ENCODE measurements around the gene DONSON. TPM values are rescaled to one million over a fixed set of nuclear protein-coding genes. Genes with fewer than 3 reads are reported as not detected.

DONSON gene
- total and polyA plus RNA-seq, 2 of the 8 experiments (the other 6 are each of a cell fraction or from before 2014, with no cell fraction given) = 21.9 to 32.5 TPM

DNA sequence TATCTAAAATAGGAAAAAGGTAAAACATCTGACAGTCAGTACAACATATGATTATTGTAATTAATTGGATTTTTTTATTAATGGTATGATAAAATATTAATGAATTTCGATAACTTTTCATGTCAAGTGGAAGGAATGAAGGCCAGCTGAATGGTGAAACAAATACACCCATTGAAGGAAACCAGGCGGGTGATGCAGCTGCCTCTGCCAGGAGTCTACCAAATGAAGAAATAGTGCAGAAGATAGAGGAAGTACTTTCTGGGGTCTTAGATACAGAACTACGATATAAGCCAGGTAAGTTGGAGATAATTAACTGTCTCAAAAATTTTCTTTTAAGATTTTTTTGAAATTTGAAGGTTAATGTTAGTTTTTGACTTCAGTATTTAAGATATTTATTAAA lies 42.4 kb downstream of the DONSON start:
- H3K36me3 ChIP-seq (ENCODE audit: control insufficient read depth in 2 of 4, insufficient read depth in 4 of 4, low read length in 3 of 4) = peaks cover 16 to 52% (median 25%) of the 10 kb centered on the region in 4 experiments
- FAIRE-seq (no peak), DNase-seq (ENCODE audit: low read depth in 1 of 2, low spot score in 2 of 2) (no peak)
- H2BK120ac ChIP-seq (replicated peaks; ENCODE audit: low read depth, low read length) = no peak overlapping the region
- H2BK12ac ChIP-seq (ENCODE audit: low read depth, low read length) = no peak overlapping the region
- no peak overlapping the region for H4K91ac ChIP-seq (replicated peaks; ENCODE audit: insufficient read length, low read length)
- ChIA-PET CTCF (ENCODE audit: partially characterized antibody) (no interaction called here), POLR2A (ENCODE audit: partially characterized antibody) (interaction anchor here (0.6 to 1.8 kb wide), 7 partner anchors 8 to 60 kb away, joined by 3 to 5 read pairs (median 3); no protein-coding TSS in a partner anchor)
- H2AK5ac ChIP-seq (ENCODE audit: low read depth, low read length) = no peak overlapping the region
- H4K8ac ChIP-seq (ENCODE audit: extremely low read depth, insufficient read depth, low read length) = no peak overlapping the region
- H3K4ac ChIP-seq (replicated peaks; ENCODE audit: insufficient read length, low read depth, low read length) = no peak overlapping the region
- 89% methylated on average over 3 of the region's 3 CpGs; no CpG with 5 or more reads in 1 of the 2 experiments for WGBS, 2 experiments (ENCODE audit: extremely low coverage in 1 of 2, insufficient coverage in 1 of 2, insufficient read length in 1 of 2, insufficient replicate concordance in 2 of 2, low coverage in 1 of 2, low lambda C conversion rate in 2 of 2, missing lambda C conversion rate in 1 of 2)
- H4K5ac ChIP-seq (ENCODE audit: insufficient read length, low read depth, low read length) = no peak overlapping the region
- H3K14ac ChIP-seq (ENCODE audit: insufficient read length) = no peak overlapping the region
- H3K9me3 ChIP-seq (ENCODE audit: insufficient read depth in 2 of 2, low read depth in 1 of 2, low read length in 1 of 2) = no peaks in the 10 kb centered on the region
- H4K20me1 ChIP-seq (replicated peaks in 1 of 2; ENCODE audit: control insufficient read depth in 1 of 2, insufficient read depth in 2 of 2, low read length in 2 of 2) = peaks cover 15 to 21% of the 10 kb centered on the region in 2 experiments
- no peak overlapping the region for H3K9ac ChIP-seq (replicated peaks in 1 of 4; ENCODE audit: extremely low read depth in 1 of 4, low read depth in 3 of 4, low read length in 3 of 4)
- H2BK5ac ChIP-seq (ENCODE audit: low read depth, low read length) = no peak overlapping the region
- H2AFZ ChIP-seq (ENCODE audit: low read length) = no peak overlapping the region
- H3K4me1 ChIP-seq (replicated peaks in 1 of 4; ENCODE audit: control insufficient read depth in 3 of 4, insufficient read depth in 4 of 4, low read length in 3 of 4) = no peaks in the 10 kb centered on the region; a peak in 2 of 7 replicates
- no peaks in the 10 kb centered on the region for H3K27me3 ChIP-seq (replicated peaks in 1 of 4; ENCODE audit: control insufficient read depth in 3 of 4, extremely low read depth in 1 of 4, insufficient read depth in 3 of 4, low read length in 3 of 4)
- H2BK15ac ChIP-seq (ENCODE audit: low read length) = no peak overlapping the region
- no peak overlapping the region for H3K23ac ChIP-seq (ENCODE audit: insufficient read length)
- no peak overlapping the region for H3K27ac ChIP-seq (ENCODE audit: low read depth, low read length)
- no peak overlapping the region for H3K56ac ChIP-seq (replicated peaks; ENCODE audit: insufficient read length, low read depth, low read length)
- peaks cover 3% of the 10 kb centered on the region for H3K79me1 ChIP-seq (ENCODE audit: low read depth, low read length)
- H3K4me2 ChIP-seq (ENCODE audit: insufficient read depth in 1 of 2, low read depth in 2 of 2, low read length in 2 of 2) = no peak overlapping the region
- peaks cover 54 to 89% of the 10 kb centered on the region in 2 experiments for H3K79me2 ChIP-seq (ENCODE audit: control insufficient read depth in 1 of 2, insufficient read depth in 2 of 2, low read length in 2 of 2)
- no peak overlapping the region; a peak in 1 of 8 replicates for H3K4me3 ChIP-seq (ENCODE audit: extremely low read depth in 1 of 4, insufficient read depth in 2 of 4, low read depth in 3 of 4, low read length in 4 of 4)
- TF ChIP-seq SUZ12 (IDR thresholded peaks at IDR 0.05; ENCODE audit: low read length) = no peak
- H3K18ac ChIP-seq (ENCODE audit: extremely low read depth, low read length) = no peak overlapping the region
- H3K23me2 ChIP-seq (ENCODE audit: low read depth, low read length) = peaks cover 10% of the 10 kb centered on the region
- no peak overlapping the region for H2BK20ac ChIP-seq (ENCODE audit: low read length)
